GM18507 (cell line): Measurements from ENCODE around the gene PCDHGB1.
A peak's percentile ranks its signal among the peaks of the same experiment; 100 is the strongest.
"Not testable (repeated sequence)": the region's sequence is repeated elsewhere in the genome, so short reads cannot be mapped to it uniquely, and the experiment has no call there.

ENCODE experiments used
- DNase-seq: peaks from one replicate; pipeline ENCODE4 v3.0.0; 2011; ENCODE audit warnings: low read depth; ENCODE audit not compliant: insufficient read length; ENCODE audit errors: extremely low spot score
- FAIRE-seq: peaks from 2 replicates; lab custom pipeline; 2011; peaks lifted over from hg19 to GRCh38; lab: Jason Lieb, UNC

The PCDHGB1 gene

GRCh38 chr5:141375444-141376155 is 25.7 kb downstream of the PCDHGB1 start:
- not testable (repeated sequence) for FAIRE-seq

GRCh38 chr5:141382469-141383294 is 32.8 kb downstream of the PCDHGB1 start, which contains the start of gene PCDHGA7:
TSS of gene PCDHGA7 (plus strand) at chr5:141382742. CDS start at chr5:141382900, 158 bp downstream.
- DNase-seq (no peak), FAIRE-seq (no peak)

More at GRCh38 chr5:141375444-141376155, 25.7 kb downstream of the PCDHGB1 start:
- not testable (repeated sequence) for DNase-seq

GRCh38 chr5:141383345-141383744 is 33.4 kb downstream of the PCDHGB1 start:
- no peak for DNase-seq
- no peak for FAIRE-seq

DNA sequence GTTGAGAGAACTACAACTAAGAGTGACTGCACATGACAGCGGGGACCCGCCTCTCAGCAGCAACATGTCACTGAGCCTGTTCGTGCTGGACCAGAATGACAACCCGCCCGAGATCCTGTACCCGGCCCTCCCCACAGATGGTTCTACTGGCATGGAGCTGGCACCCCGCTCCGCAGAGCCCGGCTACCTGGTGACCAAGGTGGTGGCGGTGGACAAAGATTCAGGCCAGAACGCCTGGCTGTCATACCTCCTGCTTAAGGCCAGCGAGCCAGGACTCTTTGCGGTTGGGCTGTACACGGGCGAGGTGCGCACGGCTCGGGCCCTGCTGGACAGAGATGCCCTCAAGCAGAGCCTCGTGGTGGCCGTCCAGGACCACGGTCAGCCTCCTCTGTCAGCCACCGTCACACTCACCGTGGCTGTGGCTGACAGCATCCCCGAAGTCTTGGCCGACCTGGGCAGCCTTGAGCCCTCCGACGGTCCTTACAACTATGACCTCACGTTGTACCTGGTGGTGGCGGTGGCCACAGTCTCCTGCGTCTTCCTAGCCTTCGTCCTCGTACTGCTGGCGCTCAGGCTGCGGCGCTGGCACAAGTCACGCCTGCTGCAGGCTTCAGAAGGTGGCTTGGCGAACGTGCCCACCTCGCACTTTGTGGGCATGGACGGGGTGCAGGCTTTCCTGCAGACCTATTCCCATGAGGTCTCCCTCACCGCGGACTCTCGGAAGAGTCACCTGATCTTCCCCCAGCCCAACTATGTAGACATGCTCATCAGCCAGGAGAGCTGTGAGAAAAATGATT is 34.8 kb downstream of the PCDHGB1 start:
- DNase-seq: no peak
- FAIRE-seq: no peak

- peak; percentile 49 for FAIRE-seq
- not testable (repeated sequence) for DNase-seq
These were observed 37.8 kb downstream of the PCDHGB1 start, which contains the start of gene PCDHGB4 for GRCh38 chr5:141387557-141388311. TSS of gene PCDHGB4 (plus strand) at chr5:141387698. CDS start at chr5:141387885, 187 bp downstream.

DNA sequence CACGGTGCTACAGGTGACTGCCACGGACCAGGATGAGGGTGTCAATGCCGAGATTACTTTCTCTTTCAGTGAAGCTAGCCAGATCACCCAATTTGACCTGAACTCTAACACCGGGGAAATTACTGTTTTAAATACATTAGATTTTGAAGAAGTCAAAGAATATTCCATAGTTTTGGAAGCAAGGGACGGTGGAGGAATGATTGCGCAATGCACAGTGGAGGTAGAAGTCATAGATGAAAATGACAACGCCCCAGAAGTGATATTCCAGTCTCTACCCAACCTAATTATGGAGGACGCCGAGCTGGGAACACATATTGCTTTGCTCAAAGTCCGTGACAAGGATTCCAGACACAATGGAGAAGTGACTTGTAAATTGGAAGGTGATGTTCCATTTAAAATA is 38.8 kb downstream of the PCDHGB1 start:
- DNase-seq: no peak
- FAIRE-seq: no peak

DNA sequence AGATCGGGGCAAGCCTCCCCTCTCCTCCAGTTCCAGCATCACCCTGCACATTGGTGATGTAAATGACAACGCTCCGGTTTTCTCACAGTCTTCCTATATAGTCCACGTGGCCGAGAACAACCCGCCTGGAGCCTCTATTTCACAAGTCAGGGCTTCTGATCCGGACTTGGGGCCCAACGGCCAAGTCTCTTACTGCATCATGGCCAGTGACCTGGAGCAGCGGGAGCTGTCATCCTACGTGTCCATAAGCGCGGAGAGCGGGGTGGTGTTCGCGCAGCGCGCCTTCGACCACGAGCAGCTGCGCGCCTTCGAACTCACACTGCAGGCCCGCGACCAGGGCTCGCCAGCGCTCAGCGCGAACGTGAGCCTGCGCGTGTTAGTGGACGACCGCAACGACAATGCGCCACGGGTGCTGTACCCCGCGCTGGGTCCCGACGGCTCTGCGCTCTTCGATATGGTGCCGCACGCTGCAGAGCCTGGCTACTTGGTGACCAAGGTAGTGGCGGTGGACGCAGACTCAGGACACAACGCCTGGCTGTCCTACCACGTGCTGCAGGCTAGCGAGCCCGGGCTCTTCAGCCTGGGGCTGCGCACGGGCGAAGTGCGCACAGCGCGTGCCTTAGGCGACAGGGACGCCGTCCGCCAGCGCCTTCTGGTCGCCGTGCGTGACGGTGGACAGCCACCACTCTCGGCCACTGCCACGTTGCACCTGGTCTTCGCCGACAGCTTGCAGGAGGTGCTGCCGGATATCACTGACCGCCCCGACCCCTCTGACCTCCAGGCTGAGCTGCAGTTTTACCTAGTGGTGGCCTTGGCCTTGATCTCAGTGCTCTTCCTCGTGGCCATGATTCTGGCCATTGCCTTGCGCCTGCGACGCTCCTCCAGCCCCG is 39.5 kb downstream of the PCDHGB1 start:
- DNase-seq (no peak), FAIRE-seq (no peak)

GRCh38 chr5:141392429-141393198 is 42.7 kb downstream of the PCDHGB1 start, which contains the start of gene PCDHGA8:
TSS of gene PCDHGA8 (plus strand) at chr5:141392633. CDS start at chr5:141392814, 181 bp downstream.
- FAIRE-seq (no peak), DNase-seq (no peak)

GRCh38 chr5:141393267-141393666 is 43.4 kb downstream of the PCDHGB1 start:
- FAIRE-seq: no peak
- no peak for DNase-seq

GRCh38 chr5:141394401-141395187 is 44.7 kb downstream of the PCDHGB1 start:
- DNase-seq, FAIRE-seq: not testable (repeated sequence)

DNA sequence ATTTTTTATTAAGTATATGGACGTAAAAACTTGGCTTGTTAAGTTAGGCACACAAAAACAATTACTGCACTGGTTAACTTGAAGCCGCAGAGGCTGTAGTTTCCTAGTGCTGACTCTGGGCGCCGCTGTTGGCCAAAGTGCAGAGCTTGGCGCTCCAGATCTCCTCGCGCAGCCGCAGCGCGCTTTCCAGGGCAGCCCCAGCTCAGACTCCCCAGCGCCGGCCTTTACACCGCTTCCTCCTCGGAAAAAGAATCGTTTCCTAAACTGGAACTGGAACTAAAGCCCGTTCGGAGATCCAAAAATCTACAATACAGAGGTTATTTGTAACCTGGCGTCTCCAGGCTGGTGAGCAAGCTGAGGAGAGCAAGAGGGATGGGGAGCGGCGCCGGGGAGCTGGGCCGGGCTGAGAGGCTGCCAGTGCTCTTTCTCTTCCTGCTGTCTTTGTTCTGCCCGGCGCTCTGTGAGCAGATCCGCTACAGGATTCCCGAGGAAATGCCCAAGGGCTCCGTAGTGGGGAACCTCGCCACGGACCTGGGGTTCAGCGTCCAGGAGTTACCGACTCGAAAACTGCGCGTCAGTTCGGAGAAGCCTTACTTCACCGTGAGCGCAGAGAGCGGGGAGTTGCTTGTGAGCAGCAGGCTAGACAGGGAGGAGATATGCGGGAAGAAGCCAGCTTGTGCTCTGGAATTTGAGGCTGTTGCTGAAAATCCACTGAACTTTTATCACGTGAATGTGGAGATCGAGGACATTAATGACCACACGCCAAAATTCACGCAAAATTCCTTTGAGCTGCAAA is 48.1 kb downstream of the PCDHGB1 start, which contains the start of gene PCDHGB5:
TSS of gene PCDHGB5 (plus strand) at position 192 of the 796 bp plus-strand sequence. CDS start at position 373, 181 bp downstream.
- not testable (repeated sequence) for DNase-seq, FAIRE-seq

GRCh38 chr5:141398608-141399007 is 48.7 kb downstream of the PCDHGB1 start:
- FAIRE-seq (no peak), DNase-seq (no peak)

GRCh38 chr5:141399555-141400258 is 49.8 kb downstream of the PCDHGB1 start:
- no peak for DNase-seq
- no peak for FAIRE-seq
